CD14-positive monocyte (primary cell): ENCODE data around the gene PLOD2. TPM values are rescaled to one million over a fixed set of nuclear protein-coding genes. Genes with fewer than 3 reads are reported as not detected.

Source experiments
- DNase-seq, 3 donors: peaks; one replicate each; pipeline ENCODE4 v3.0.0-alpha.2; 2011 to 2022
- H2AFZ ChIP-seq: 2 replicates; pipeline ENCODE4 v1.6.0; 2012; ENCODE audit warnings: mild to moderate bottlenecking, low read depth, low read length, inconsistent platforms; ENCODE audit not compliant: insufficient read depth, poor library complexity, severe bottlenecking
- H3K27ac ChIP-seq, 2 donors: 1 replicate in 1 of 2; 2 replicates in 1 of 2; pipeline ENCODE4 v1.5.1; 2012 to 2013; ENCODE audit warnings: low read length in 2 of 2, control low read depth in 1 of 2, inconsistent platforms in 1 of 2, low read depth in 1 of 2, mild to moderate bottlenecking in 1 of 2
- H3K27me3 ChIP-seq, 2 donors: one replicate each; pipeline versions ENCODE4 v1.6.0 to v1.6.1; 2011 to 2013; ENCODE audit warnings: low read length in 2 of 2; ENCODE audit not compliant: control insufficient read depth in 2 of 2, insufficient read depth in 2 of 2
- H3K36me3 ChIP-seq, 2 donors: replicated peaks in 1 of 2; 1 replicate in 1 of 2; 2 replicates in 1 of 2; pipeline versions ENCODE4 v1.5.1 to v1.6.1; 2012 to 2013; ENCODE audit warnings: low read length in 2 of 2, control low read depth in 1 of 2, inconsistent platforms in 1 of 2, mild to moderate bottlenecking in 1 of 2; ENCODE audit not compliant: insufficient read depth in 2 of 2, control insufficient read depth in 1 of 2
- H3K4me1 ChIP-seq, 2 donors: 1 replicate in 1 of 2; 2 replicates in 1 of 2; pipeline versions ENCODE4 v1.5.1 to v1.6.1; 2012 to 2013; ENCODE audit warnings: low read length in 2 of 2, control low read depth in 1 of 2, inconsistent platforms in 1 of 2, mild to moderate bottlenecking in 1 of 2, moderate library complexity in 1 of 2; ENCODE audit not compliant: insufficient read depth in 2 of 2, control insufficient read depth in 1 of 2
- H3K4me2 ChIP-seq: replicated peaks from 2 replicates; pipeline ENCODE3; 2012; ENCODE audit warnings: low read length, moderate library complexity, mild to moderate bottlenecking; ENCODE audit not compliant: poor library complexity, severe bottlenecking; ENCODE audit errors: extremely low read depth
- H3K4me3 ChIP-seq, 3 experiments: fragments of 200-600 bp in 1 of 3; sonication (generic) in 1 of 3; replicated peaks in 1 of 3; 1 replicate in 2 of 3; 2 replicates in 1 of 3; pipeline ENCODE4 v1.5.1; 2011 to 2013; ENCODE audit warnings: low read length in 3 of 3, mild to moderate bottlenecking in 3 of 3, control low read depth in 2 of 3, low read depth in 2 of 3, inconsistent platforms in 1 of 3, moderate library complexity in 1 of 3
- H3K79me2 ChIP-seq: 2 replicates; pipeline ENCODE4 v1.6.0; 2012; ENCODE audit warnings: mild to moderate bottlenecking, control low read depth, inconsistent platforms, low read length, moderate library complexity; ENCODE audit not compliant: insufficient read depth
- H3K9ac ChIP-seq: 2 replicates; pipeline ENCODE4 v1.6.0; 2017; ENCODE audit warnings: low read length, mild to moderate bottlenecking; ENCODE audit not compliant: insufficient read depth, poor library complexity, severe bottlenecking
- H3K9me3 ChIP-seq, 2 donors: replicated peaks in 1 of 2; 1 replicate in 1 of 2; 2 replicates in 1 of 2; pipeline versions ENCODE4 v1.5.1 to v1.6.1; 2012 to 2013; ENCODE audit warnings: low read length in 2 of 2, control low read depth in 1 of 2; ENCODE audit not compliant: control insufficient read depth in 1 of 2, insufficient read depth in 1 of 2
- H4K20me1 ChIP-seq: 2 replicates; pipeline ENCODE4 v1.6.0; 2012; ENCODE audit warnings: mild to moderate bottlenecking, low read length, control low read depth, moderate library complexity; ENCODE audit not compliant: insufficient read depth
- H3K27ac Mint-ChIP-seq, 7 donors: one replicate each; pipeline ENCODE4 v1.8.0; 2020; ENCODE audit warnings: mild to moderate bottlenecking in 7 of 7, mixed read lengths in 7 of 7, moderate library complexity in 6 of 7, inconsistent platforms in 2 of 7
- H3K27me3 Mint-ChIP-seq, 3 donors: one replicate each; pipeline ENCODE4 v1.8.0; 2021 to 2022; ENCODE audit warnings: low read depth in 3 of 3, mild to moderate bottlenecking in 3 of 3, mixed read lengths in 3 of 3, moderate library complexity in 3 of 3, inconsistent platforms in 1 of 3
- H3K36me3 Mint-ChIP-seq, 2 donors: one replicate each; pipeline ENCODE4 v1.8.0; 2020; ENCODE audit warnings: mixed read lengths in 2 of 2, inconsistent platforms in 1 of 2, mild to moderate bottlenecking in 1 of 2
- H3K4me1 Mint-ChIP-seq: one replicate; pipeline ENCODE4 v1.8.0; 2020; ENCODE audit warnings: mild to moderate bottlenecking, mixed read lengths
- H3K4me3 Mint-ChIP-seq, 2 donors: one replicate each; pipeline ENCODE4 v1.8.0; 2020; ENCODE audit warnings: mild to moderate bottlenecking in 2 of 2, mixed read lengths in 2 of 2, moderate library complexity in 1 of 2
- H3K9me3 Mint-ChIP-seq, 7 donors: one replicate each; pipeline ENCODE4 v1.8.0; 2020 to 2022; ENCODE audit warnings: mixed read lengths in 7 of 7, mild to moderate bottlenecking in 6 of 7, moderate library complexity in 6 of 7, inconsistent platforms in 2 of 7
- WGBS: methylation state at CpG from one replicate; pipeline ENCODE4 v1.1.5; 2013; ENCODE audit warnings: missing lambda C conversion rate; ENCODE audit not compliant: insufficient coverage; 5-methylcytosine and 5-hydroxymethylcytosine counted together
- intact Hi-C, 2 donors: fragments of 100-400 bp; cut with micrococcal nuclease; formaldehyde crosslinking; loops; one replicate each; pipeline versions ENCODE4 v1.15.0 to v1.15.1; 2023
- polyA plus RNA-seq, 3 donors: library from polyadenylated mRNA; depleted of rRNA in 1 of 3; unstranded in 2 of 3; stranded (reverse) in 1 of 3; fragments of 300-500 nt in 2 of 3; fragments of >200 nt in 1 of 3; fragmentation: Illumina TruSeq in 2 of 3; gene quantifications; 1 replicate in 2 of 3; 2 replicates in 1 of 3; pipeline ENCODE4 v1.2.3, GENCODE V29; 2012 to 2021
- TF ChIP-seq, protein P1 (sequence below): fragments of 200-600 bp; IDR thresholded peaks from one replicate; pipeline ENCODE4 v1.8.0; 2022; ENCODE audit warnings: antibody characterized with exemption, mild to moderate bottlenecking

Gene PLOD2
- polyA plus RNA-seq, 3 donors = not detected

- no peak for DNase-seq
- H3K4me1 Mint-ChIP-seq = no peaks in the 10 kb centered on the region
- Histone ChIP-seq H3K4me2 (no peak overlapping the region), H3K4me3 (no peak overlapping the region), H3K36me3 (no peaks in the 10 kb centered on the region), H3K27ac (no peak overlapping the region), H3K9me3 (no peaks in the 10 kb centered on the region), H4K20me1 (no peaks in the 10 kb centered on the region), H3K4me1 (no peaks in the 10 kb centered on the region), H2AFZ (no peak overlapping the region), H3K9ac (no peak overlapping the region), H3K79me2 (no peaks in the 10 kb centered on the region), H3K27me3 (no peaks in the 10 kb centered on the region)
- no CpG with 5 or more reads among the region's 4 CpGs for WGBS
- H3K27ac Mint-ChIP-seq = no peak overlapping the region
- H3K27me3 Mint-ChIP-seq = no peaks in the 10 kb centered on the region
- TF ChIP-seq, protein P1, sequence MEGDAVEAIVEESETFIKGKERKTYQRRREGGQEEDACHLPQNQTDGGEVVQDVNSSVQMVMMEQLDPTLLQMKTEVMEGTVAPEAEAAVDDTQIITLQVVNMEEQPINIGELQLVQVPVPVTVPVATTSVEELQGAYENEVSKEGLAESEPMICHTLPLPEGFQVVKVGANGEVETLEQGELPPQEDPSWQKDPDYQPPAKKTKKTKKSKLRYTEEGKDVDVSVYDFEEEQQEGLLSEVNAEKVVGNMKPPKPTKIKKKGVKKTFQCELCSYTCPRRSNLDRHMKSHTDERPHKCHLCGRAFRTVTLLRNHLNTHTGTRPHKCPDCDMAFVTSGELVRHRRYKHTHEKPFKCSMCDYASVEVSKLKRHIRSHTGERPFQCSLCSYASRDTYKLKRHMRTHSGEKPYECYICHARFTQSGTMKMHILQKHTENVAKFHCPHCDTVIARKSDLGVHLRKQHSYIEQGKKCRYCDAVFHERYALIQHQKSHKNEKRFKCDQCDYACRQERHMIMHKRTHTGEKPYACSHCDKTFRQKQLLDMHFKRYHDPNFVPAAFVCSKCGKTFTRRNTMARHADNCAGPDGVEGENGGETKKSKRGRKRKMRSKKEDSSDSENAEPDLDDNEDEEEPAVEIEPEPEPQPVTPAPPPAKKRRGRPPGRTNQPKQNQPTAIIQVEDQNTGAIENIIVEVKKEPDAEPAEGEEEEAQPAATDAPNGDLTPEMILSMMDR = no peak
- no peaks in the 10 kb centered on the region for H3K9me3 Mint-ChIP-seq
- H3K4me3 Mint-ChIP-seq = no peak overlapping the region
- no peaks in the 10 kb centered on the region for H3K36me3 Mint-ChIP-seq
- intact Hi-C loops = no loop called here
Measured at GRCh38 chr3:146195605-146196004, 34.6 kb upstream of the PLOD2 start.

GRCh38 chr3:146195030-146195429, 34.0 kb upstream of the PLOD2 start:
- no peaks in the 10 kb centered on the region for H3K27me3 Mint-ChIP-seq
- no peaks in the 10 kb centered on the region for H3K9me3 ChIP-seq
- no peak overlapping the region for H3K27ac ChIP-seq
- H3K4me3 ChIP-seq = no peak overlapping the region
- H3K9me3 Mint-ChIP-seq = no peaks in the 10 kb centered on the region
- H4K20me1 ChIP-seq = no peaks in the 10 kb centered on the region
- no peaks in the 10 kb centered on the region for H3K4me1 ChIP-seq
- intact Hi-C loops = no loop called here
- no peak for DNase-seq
- no peak overlapping the region for H3K4me2 ChIP-seq
- H2AFZ ChIP-seq = no peak overlapping the region
- no CpG with 5 or more reads among the region's 3 CpGs for WGBS
- TF ChIP-seq, protein P1 = no peak
- no peaks in the 10 kb centered on the region for H3K36me3 Mint-ChIP-seq
- no peaks in the 10 kb centered on the region for H3K4me1 Mint-ChIP-seq
- H3K9ac ChIP-seq = no peak overlapping the region
- no peaks in the 10 kb centered on the region for H3K27me3 ChIP-seq
- H3K4me3 Mint-ChIP-seq = no peak overlapping the region
- no peaks in the 10 kb centered on the region for H3K36me3 ChIP-seq
- H3K79me2 ChIP-seq = no peaks in the 10 kb centered on the region
- no peak overlapping the region for H3K27ac Mint-ChIP-seq
